HCT116 (cell line): Measurements from ENCODE around the gene PRICKLE2. TPM values are rescaled to one million over a fixed set of nuclear protein-coding genes. Genes with fewer than 3 reads are reported as not detected.

ENCODE experiments used
- ATAC-seq: fragments of 200-7000 bp; cut with Tn5 transposase; 2 replicates; pipeline ENCODE4 v1.9.1; 2020; ENCODE audit warnings: mild to moderate bottlenecking, moderate library complexity
- BruUV-seq: library from RNA; stranded (reverse); fragments of 400-500 nt; replicated peaks from 2 replicates; lab custom pipeline; 2021; lab: Mats Ljungman, UMichigan
- CTCF ChIA-PET: fragments of 300-600 bp; sonication (Branson Sonifier 250); formaldehyde crosslinking; loops from one replicate; lab custom pipeline; 2021; ENCODE audit warnings: antibody characterized with exemption; lab: Charles Lee
- POLR2A ChIA-PET: fragments of 300-600, 350-600 bp; sonication (Branson Sonifier 250); formaldehyde crosslinking; loops from one replicate; lab custom pipeline; 2021; ENCODE audit warnings: antibody characterized with exemption; lab: Charles Lee
- RAD21 ChIA-PET, 2 experiments: fragments of 300-600 bp; sonication (Branson Sonifier 250); formaldehyde crosslinking; loops; one replicate each; lab custom pipeline; 2023; ENCODE audit warnings: low total read pairs in 2 of 2; ENCODE audit not compliant: uncharacterized antibody in 2 of 2, unreplicated experiment in 2 of 2, low non-redundant PET in 1 of 2; lab: Charles Lee
- DNase-seq: peaks from one replicate; pipeline ENCODE4 v3.0.0-alpha.2; 2010; ENCODE audit warnings: low read depth, low spot score
- H2AFZ ChIP-seq: fragments of 200-600 bp; shearing (Covaris generic), sonication (generic); 2 replicates; pipeline ENCODE4 v1.6.1; 2017; ENCODE audit warnings: low read depth, mixed run types, mixed read lengths, antibody characterized with exemption, low read length; ENCODE audit not compliant: poor library complexity, severe bottlenecking
- H3K27ac ChIP-seq: 2 replicates; pipeline ENCODE4 v1.5.1; 2012; ENCODE audit warnings: low read depth, low read length
- H3K27me3 ChIP-seq: fragments of 200-600 bp; sonication (generic); 2 replicates; pipeline ENCODE4 v1.6.1; 2016; ENCODE audit warnings: mixed run types, low read length, mixed read lengths; ENCODE audit not compliant: insufficient read depth
- H3K36me3 ChIP-seq, 2 experiments: fragments of 200-500 bp in 1 of 2; fragments of 200-600 bp in 1 of 2; sonication (Bioruptor generic) in 1 of 2; sonication (generic) in 1 of 2; 2 replicates each; pipeline versions ENCODE4 v1.5.1 to v1.6.1; 2014 to 2016; ENCODE audit warnings: low read length in 2 of 2, inconsistent platforms in 1 of 2, mixed read lengths in 1 of 2, mixed run types in 1 of 2; ENCODE audit not compliant: insufficient read depth in 2 of 2, control insufficient read depth in 1 of 2
- H3K4me1 ChIP-seq, 2 experiments: fragments of 200-600 bp in 1 of 2; sonication (generic) in 1 of 2; 2 replicates each; pipeline versions ENCODE4 v1.5.1 to v1.6.1; 2012 to 2017; ENCODE audit warnings: low read length in 2 of 2, inconsistent platforms in 1 of 2, mild to moderate bottlenecking in 1 of 2, mixed read lengths in 1 of 2, mixed run types in 1 of 2, moderate library complexity in 1 of 2; ENCODE audit not compliant: insufficient read depth in 2 of 2, control insufficient read depth in 1 of 2
- H3K4me2 ChIP-seq: fragments of 200-600 bp; sonication (generic); 2 replicates; pipeline ENCODE4 v1.6.1; 2017; ENCODE audit warnings: mixed run types, low read length, mixed read lengths
- H3K4me3 ChIP-seq, 2 experiments: fragments of 200-600 bp in 1 of 2; sonication (generic) in 1 of 2; replicated peaks in 1 of 2; 2 replicates each; pipeline ENCODE4 v1.5.1; 2011 to 2016; ENCODE audit warnings: low read length in 2 of 2, control low read depth in 1 of 2, low read depth in 1 of 2, mild to moderate bottlenecking in 1 of 2, mixed read lengths in 1 of 2, mixed run types in 1 of 2
- H3K79me2 ChIP-seq: fragments of 200-600 bp; sonication (generic); 2 replicates; pipeline ENCODE4 v1.6.1; 2017; ENCODE audit warnings: mild to moderate bottlenecking, mixed run types, low read length, moderate library complexity, mixed read lengths; ENCODE audit not compliant: insufficient read depth
- H3K9ac ChIP-seq: fragments of 200-600 bp; sonication (generic); 2 replicates; pipeline ENCODE4 v1.6.1; 2016; ENCODE audit warnings: low read length, mixed read lengths
- H3K9me2 ChIP-seq: fragments of 200-600 bp; sonication (generic), shearing (Covaris generic); 2 replicates; pipeline ENCODE4 v1.6.1; 2017; ENCODE audit warnings: mixed run types, mild to moderate bottlenecking, moderate library complexity; ENCODE audit not compliant: insufficient read depth
- H3K9me3 ChIP-seq, 2 experiments: fragments of 200-500 bp in 1 of 2; fragments of 200-600 bp in 1 of 2; sonication (Bioruptor generic) in 1 of 2; sonication (generic) in 1 of 2; 2 replicates each; pipeline ENCODE4 v1.6.1; 2014 to 2017; ENCODE audit warnings: low read length in 2 of 2, mixed read lengths in 2 of 2, inconsistent platforms in 1 of 2, low read depth in 1 of 2, mild to moderate bottlenecking in 1 of 2, mixed run types in 1 of 2, moderate library complexity in 1 of 2; ENCODE audit not compliant: control insufficient read depth in 1 of 2, insufficient read depth in 1 of 2
- H4K20me1 ChIP-seq: fragments of 200-600 bp; sonication (generic), shearing (Covaris generic); 2 replicates; pipeline ENCODE4 v1.6.1; 2017; ENCODE audit warnings: mixed run types, mild to moderate bottlenecking, moderate library complexity; ENCODE audit not compliant: insufficient read depth
- ATF3 ChIP-seq: IDR thresholded peaks from 2 replicates; pipeline ENCODE4 v1.6.1; 2012
- EGR1 ChIP-seq: IDR thresholded peaks from 2 replicates; pipeline ENCODE4 v1.6.1; 2012; ENCODE audit warnings: low read depth
- FOSL1 ChIP-seq: IDR thresholded peaks from 2 replicates; pipeline ENCODE4 v1.6.1; 2012; ENCODE audit warnings: low read depth
- MAX ChIP-seq: IDR thresholded peaks from 2 replicates; pipeline ENCODE4 v1.6.1; 2012
- POLR2A ChIP-seq: IDR thresholded peaks from 2 replicates; pipeline ENCODE4 v1.7.0; 2011; ENCODE audit warnings: borderline replicate concordance; ENCODE audit not compliant: insufficient read depth, insufficient read length; ENCODE audit errors: extremely low read depth
- RAD21 ChIP-seq: IDR thresholded peaks from 2 replicates; pipeline ENCODE4 v1.6.1; 2012; ENCODE audit warnings: low read depth, mild to moderate bottlenecking
- SP1 ChIP-seq: IDR thresholded peaks from 2 replicates; pipeline ENCODE4 v1.6.1; 2012; ENCODE audit warnings: low read depth
- intact Hi-C: fragments of 100-400 bp; cut with micrococcal nuclease; formaldehyde crosslinking; loops from 2 replicates; pipeline ENCODE4 v1.10.0; 2022
- total RNA-seq: library from RNA; stranded (reverse); gene quantifications from one replicate; pipeline ENCODE4 v1.2.1, GENCODE V29; 2021; ENCODE audit not compliant: unreplicated experiment

PRICKLE2 gene
- total RNA-seq, 1 experiment from 2014 or later: 0.05 TPM

GRCh38 chr3:64049136-64049535 is 176.1 kb downstream of the PRICKLE2 start:
- Histone ChIP-seq H3K4me2 (no peak overlapping the region), H3K9me3 (no peaks in the 10 kb centered on the region), H2AFZ (no peak overlapping the region), H3K9ac (no peak overlapping the region), H3K9me2 (no peaks in the 10 kb centered on the region), H3K4me3 (no peak overlapping the region), H3K27me3 (peaks cover 37% of the 10 kb centered on the region), H3K27ac (no peak overlapping the region), H4K20me1 (no peaks in the 10 kb centered on the region), H3K79me2 (no peaks in the 10 kb centered on the region), H3K4me1 (no peaks in the 10 kb centered on the region), H3K36me3 (no peaks in the 10 kb centered on the region)
- TF ChIP-seq MAX: no peak
- ChIA-PET POLR2A (no interaction called here), RAD21 (no interaction called here), CTCF (no interaction called here)
- DNase-seq (no peak), ATAC-seq (no peak)
- BruUV-seq: no TSS peak
- intact Hi-C loops: no loop called here

GRCh38 chr3:64048631-64049061 is 176.6 kb downstream of the PRICKLE2 start:
- TF ChIP-seq POLR2A (no peak), SP1 (no peak), RAD21 (no peak), ATF3 (no peak), EGR1 (no peak), FOSL1 (no peak)
- TF ChIP-seq, all 23 proteins: peak for 0
- H3K36me3 ChIP-seq: no peaks in the 10 kb centered on the region
- H3K9ac ChIP-seq: no peak overlapping the region
- ChIA-PET RAD21 (no interaction called here), CTCF (no interaction called here), POLR2A (no interaction called here)
- ATAC-seq: no peak
- H3K9me3 ChIP-seq: no peaks in the 10 kb centered on the region
- no peak overlapping the region for H3K4me2 ChIP-seq
- no peak overlapping the region for H3K27ac ChIP-seq
- no peaks in the 10 kb centered on the region for H3K9me2 ChIP-seq
- intact Hi-C loops: no loop called here
- peaks cover 42% of the 10 kb centered on the region for H3K27me3 ChIP-seq
- no peaks in the 10 kb centered on the region for H3K4me1 ChIP-seq
- H2AFZ ChIP-seq: no peak overlapping the region
- H3K4me3 ChIP-seq: no peak overlapping the region
- no TSS peak for BruUV-seq
- no peak for DNase-seq
- H3K79me2 ChIP-seq: no peaks in the 10 kb centered on the region
- no peaks in the 10 kb centered on the region for H4K20me1 ChIP-seq
